GM19397 (cell line): ENCODE data around the gene CSMD2.

ENCODE experiments used
- ATAC-seq: cut with Tn5 transposase; IDR thresholded peaks from one replicate; pipeline ENCODE4 v1.9.1; 2021; ENCODE audit warnings: mild to moderate bottlenecking, moderate library complexity; ENCODE audit not compliant: unreplicated experiment

CSMD2 gene

DNA sequence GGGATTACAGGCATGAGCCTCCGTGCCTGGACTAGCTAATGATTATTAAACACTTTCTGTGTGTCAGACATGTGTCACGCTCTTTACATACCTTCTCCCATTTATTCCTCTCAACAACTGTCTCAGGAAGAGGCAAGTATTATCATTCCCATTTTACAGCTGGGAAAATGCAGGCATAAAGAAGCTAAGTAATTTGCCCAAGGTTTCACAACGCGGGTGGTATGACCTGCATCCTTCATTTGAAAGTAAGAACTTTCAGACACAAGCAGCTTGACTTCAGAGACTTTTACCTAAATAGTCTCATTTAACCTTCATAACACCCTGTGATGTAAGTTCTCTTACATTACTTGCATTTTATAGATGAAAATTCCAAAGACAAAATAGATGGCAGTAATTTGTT is 693.6 kb downstream of the CSMD2 start:
- ATAC-seq: no peak

DNA sequence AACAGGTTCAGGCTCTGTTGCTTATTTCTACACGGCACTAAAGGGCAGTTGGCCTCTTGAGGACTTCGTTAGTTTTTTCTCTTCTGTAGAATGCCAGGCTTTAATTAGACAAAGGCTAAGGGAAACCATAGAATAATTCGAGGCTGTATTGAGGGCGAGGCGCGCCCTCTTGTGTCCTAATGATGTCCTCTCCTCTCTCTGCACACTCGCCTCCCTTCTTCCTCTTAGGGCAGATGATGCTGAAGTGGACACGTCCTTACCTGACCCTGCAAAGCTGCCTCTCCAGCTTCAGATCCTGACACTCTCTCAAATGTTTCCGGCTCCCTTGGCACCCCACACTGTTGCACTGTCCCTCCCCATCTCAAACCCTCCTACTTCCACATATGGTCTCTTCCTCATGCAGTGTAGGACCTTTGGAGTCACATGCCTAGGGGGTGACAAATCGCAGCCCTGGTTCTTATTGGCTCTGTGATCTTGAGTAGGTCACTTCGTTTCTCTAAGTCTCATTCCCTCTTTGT is 694.5 kb downstream of the CSMD2 start:
- no peak for ATAC-seq

- no peak for ATAC-seq
Observed at GRCh38 chr1:33469691-33470090, 695.3 kb downstream of the CSMD2 start.

- no peak for ATAC-seq
Observed at GRCh38 chr1:33468967-33469366, 696.1 kb downstream of the CSMD2 start.

GRCh38 chr1:33468531-33468930 is 696.5 kb downstream of the CSMD2 start:
- ATAC-seq: no peak

DNA sequence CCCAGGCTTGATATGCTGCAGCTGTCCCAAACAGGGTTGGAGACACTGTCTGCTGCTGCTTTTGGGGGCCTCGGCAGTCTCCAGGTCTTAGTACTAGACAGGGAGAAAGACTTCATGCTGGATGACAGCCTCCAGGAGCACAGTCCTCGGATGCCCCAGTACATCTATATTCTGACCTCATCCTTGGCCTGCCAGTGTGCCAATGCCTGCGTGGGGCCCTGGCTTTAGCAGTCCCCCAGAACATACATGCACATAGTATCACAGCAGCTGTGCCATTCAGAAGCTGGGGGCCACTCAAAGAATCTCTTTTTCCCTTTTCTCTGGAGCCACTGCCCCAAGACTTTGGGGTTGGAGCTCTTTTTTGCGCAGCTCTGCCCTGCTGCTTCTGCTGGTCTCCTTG is 697.0 kb downstream of the CSMD2 start:
- ATAC-seq: no peak

DNA sequence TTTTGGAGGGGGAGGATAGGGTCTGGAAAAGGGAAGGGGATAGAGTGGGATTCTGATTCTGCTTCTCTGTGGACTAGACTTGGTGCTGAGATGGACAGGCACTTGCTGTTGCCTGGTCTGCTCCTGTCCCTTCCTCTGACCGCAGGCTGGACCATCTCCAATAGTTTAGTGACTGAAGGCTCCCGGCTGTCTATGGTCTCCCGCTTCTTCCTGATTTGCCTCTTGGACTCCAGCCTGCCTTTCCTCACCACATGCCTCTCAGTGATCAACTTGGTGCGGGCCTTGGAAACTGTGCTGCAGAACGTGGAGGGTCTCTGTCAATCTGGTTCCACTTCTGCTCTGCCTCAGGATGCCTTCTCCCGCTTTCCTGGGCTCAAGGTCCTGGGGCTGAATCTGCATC is 698.9 kb downstream of the CSMD2 start:
- ATAC-seq: no peak

- no peak for ATAC-seq
Observed at GRCh38 chr1:33465316-33465715, 699.7 kb downstream of the CSMD2 start.

- ATAC-seq: no peak
Observed at GRCh38 chr1:33464552-33464951, 700.5 kb downstream of the CSMD2 start.
